ENCODE data around the gene DPH6.
A peak's percentile ranks its signal among the peaks of the same experiment; 100 is the strongest.

DPH6 gene

DNA sequence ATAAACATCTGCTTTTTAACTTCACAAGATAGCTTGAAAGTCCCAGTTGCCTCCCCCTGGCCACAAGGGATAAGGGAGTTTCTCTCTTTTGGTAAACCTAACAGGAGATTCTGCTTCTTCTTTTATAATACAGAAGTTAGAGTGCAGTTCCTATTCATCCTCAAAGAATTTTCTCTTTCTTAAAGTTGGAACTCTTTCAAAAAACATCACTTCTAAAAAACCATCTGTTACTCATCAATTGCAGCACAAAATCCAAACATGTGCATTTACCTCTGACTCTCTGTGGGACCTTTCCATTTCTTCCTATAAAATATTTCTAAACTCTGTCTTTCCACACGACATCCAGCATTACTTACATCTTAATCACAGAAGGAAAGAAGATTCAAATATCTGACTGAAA, 5.1 kb downstream of the DPH6 start:
- DNase-seq = no peak

- DNase-seq = no peak
These were observed 5.9 kb downstream of the DPH6 start for GRCh38 chr15:35540021-35540420.

DNA sequence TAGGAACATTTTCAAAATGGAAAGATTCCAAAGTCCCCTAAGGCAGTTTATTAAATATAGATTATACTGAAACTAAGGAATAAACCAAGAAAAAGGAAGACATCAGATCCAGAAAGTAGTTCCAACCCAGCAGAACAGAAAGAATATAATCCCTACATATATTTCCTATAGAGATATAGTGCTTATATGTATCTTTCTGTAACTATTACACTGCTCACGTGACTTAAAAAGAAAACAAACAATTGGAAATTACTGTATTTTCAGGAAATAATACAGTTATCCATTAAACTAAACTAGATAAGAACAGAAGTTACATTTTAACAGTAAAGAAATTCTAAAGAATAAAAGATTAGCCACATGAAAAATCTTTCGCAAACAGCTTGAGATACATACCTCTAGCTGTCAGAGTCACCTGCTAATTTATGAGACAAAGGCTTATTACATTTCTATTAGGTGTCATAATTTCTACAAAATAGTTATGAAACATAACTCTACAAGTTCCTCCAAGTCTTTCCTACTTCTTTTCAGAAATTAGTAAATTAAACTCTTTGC, 10.5 kb downstream of the DPH6 start:
- DNase-seq = no peak

- no peak for DNase-seq
These were observed 12.5 kb downstream of the DPH6 start for GRCh38 chr15:35533130-35534110.

- DNase-seq = no peak
These were observed 15.3 kb downstream of the DPH6 start for GRCh38 chr15:35530698-35531097.

DNA sequence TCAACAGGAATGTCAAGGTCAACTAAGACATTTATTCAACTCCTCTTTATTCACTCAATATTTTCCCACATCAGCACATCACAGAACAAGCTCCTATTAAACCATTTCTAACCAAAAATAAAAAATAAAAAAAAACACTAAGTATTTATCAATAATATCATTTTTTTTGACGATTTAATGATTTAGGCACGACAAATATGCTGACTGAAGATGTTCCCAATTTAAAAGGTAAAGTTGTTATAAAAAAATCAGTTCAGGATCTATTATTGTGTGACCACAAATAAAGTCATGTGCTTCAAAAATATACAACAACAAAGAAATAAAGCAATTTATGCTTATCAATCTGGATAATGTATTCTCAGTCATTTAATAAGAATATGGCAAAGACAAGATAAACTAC, 16.2 kb downstream of the DPH6 start:
- DNase-seq = no peak

GRCh38 chr15:35522061-35522460, 23.9 kb downstream of the DPH6 start:
- no peak for DNase-seq

GRCh38 chr15:35519541-35520149, 26.3 kb downstream of the DPH6 start:
- DNase-seq = peak in 1 of 5 experiments; percentile 41

GRCh38 chr15:35519052-35519451, 26.9 kb downstream of the DPH6 start:
- no peak for DNase-seq

DNA sequence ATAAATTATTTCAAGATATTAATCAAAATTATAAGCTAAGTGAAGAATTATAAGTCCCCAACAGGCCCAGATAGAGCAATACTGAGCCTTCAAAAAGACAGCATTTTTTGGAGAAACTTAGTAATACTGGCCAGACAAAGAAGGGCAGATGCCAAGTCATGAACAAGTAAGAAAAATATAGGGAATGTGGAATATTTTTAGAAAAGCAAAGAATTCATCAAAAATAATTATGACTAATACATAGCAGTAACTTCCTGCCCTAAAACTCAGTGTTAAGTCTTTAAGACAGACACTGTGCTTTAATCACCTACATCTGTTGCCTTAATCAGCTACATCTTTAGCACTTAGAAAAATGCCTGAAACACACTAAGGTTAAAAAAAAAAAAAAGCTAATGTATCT, 31.2 kb downstream of the DPH6 start:
- DNase-seq = peak in 1 of 5 experiments; percentile 10

- DNase-seq = no peak
These were observed 37.9 kb downstream of the DPH6 start for GRCh38 chr15:35507932-35508638.

GRCh38 chr15:35506272-35506870, 39.6 kb downstream of the DPH6 start:
- DNase-seq = no peak

DNA sequence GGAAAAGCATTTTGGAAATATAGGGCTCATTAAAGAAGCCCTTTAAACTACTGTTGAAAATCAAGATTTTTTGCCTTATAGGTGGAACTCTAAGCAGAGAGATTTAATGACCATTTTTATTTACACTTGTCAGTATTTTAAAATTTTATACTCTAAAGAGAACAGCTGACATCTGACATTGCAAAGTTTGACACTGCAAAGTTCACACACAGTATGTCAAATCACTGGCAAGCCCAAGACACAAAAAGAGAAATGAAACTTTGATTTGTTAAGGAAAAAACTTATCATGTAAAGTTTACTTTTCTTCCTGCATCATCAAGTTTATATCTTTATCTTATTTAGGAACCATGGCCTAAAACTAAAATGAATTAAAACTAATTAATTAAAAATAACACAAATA, 40.2 kb downstream of the DPH6 start:
- no peak for DNase-seq

- DNase-seq = no peak
These were observed 40.8 kb downstream of the DPH6 start for GRCh38 chr15:35505141-35505540.

DNA sequence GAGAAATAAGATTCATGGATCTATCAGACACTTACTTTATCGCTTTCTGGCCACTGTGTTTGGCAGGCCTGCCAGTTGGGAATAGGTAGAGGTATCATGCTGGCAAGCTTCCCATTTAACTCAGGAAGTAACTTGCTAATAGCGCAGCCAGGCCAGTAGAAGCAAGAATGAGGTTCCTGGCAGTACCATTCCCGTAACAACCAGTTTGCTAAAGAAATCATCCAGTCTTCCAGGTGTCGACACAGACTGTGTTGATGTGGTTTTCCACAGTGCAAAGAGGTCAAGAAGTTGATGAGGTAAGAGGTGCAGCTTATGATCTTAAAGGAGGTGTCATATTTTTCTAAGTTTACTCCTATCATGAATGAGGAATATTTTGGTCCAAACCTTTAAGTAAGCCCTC, 46.2 kb downstream of the DPH6 start:
- no peak for DNase-seq

- peak in 1 of 5 experiments; percentile 4 for DNase-seq
These were observed 49.4 kb downstream of the DPH6 start for GRCh38 chr15:35496585-35496984.

GRCh38 chr15:35495080-35495479, 50.9 kb downstream of the DPH6 start:
- DNase-seq = no peak

GRCh38 chr15:35491999-35492398, 54.0 kb downstream of the DPH6 start:
- no peak for DNase-seq

DNA sequence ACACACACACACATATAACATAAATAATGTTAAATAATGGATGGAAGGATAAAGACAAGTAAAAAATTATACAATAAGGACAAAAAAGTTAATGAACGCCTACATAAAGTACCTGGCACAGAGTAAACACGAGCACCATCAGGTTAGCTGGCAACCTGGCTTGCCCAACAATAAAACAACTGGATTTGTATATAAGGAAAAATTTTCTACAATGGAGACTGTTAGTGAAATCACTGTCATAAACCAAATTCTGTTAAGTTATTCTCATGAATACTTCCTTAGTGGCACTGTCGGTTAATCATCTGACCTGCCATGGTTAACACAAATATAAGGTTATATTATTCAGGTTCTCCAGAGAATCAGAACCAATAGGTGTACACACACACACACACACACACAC, 54.8 kb downstream of the DPH6 start:
- DNase-seq = no peak

- no peak for DNase-seq
These were observed 55.5 kb downstream of the DPH6 start for GRCh38 chr15:35490511-35490910.

GRCh38 chr15:35487417-35487816, 58.5 kb downstream of the DPH6 start:
- no peak for DNase-seq

DNA sequence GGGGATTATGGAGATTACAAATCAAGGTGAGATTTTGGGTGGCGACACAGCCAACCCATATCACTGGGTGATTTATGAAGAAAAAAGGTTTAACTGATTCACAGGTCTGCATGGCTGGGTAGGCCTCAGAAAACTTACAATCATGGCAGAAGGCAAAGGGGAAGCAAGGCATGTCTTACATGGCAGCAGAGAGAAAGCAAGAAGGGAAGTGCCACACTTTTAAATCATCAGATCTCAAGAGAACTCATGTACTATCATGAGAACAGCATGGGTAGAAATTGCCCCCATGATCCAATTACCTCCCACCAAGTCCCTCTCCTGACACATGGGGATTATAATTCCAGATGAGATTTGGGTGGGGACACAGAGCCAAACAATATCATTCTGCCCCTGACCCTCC, 59.7 kb downstream of the DPH6 start:
- DNase-seq = no peak

DNA sequence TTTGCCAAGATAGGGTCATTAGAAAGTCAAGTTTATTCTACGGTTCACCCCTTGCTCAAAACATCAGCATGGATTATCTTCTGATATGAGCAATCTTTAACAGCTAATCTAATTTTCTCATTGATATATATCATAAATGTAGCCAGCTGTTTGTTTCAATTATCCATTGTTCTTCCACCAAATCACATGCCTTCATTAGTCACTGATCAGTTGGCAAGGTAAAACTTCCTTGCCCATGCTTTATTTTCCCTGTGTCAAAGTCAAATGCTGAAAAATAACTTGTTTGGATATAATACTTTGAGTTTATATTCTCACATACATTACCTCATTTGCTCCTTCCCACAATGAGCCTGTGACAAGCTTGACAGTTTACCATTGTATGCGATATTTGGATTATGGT, 60.6 kb downstream of the DPH6 start:
- DNase-seq = no peak
